ENCODE results near the gene MAPKAPK2. TPM values are rescaled to one million over a fixed set of nuclear protein-coding genes. Genes with fewer than 3 reads are reported as not detected.
"Not testable (repeated sequence)": the region's sequence is repeated elsewhere in the genome, so short reads cannot be mapped to it uniquely, and the experiment has no call there.

MAPKAPK2 gene
- total RNA-seq, 2 experiments from 2014 or later, result 157 to 166 TPM

- Mint-ChIP-seq H3K36me3 (ENCODE audit: low read depth) (no peaks in the 10 kb centered on the region), H3K9me3 (peaks cover 2% of the 10 kb centered on the region), H3K27me3 (no peaks in the 10 kb centered on the region), H3K4me1 (ENCODE audit: low read depth) (peaks cover 34% of the 10 kb centered on the region), H3K27ac (no peak overlapping the region), H3K4me3 (no peak overlapping the region)
- Histone ChIP-seq H3K4me3 (ENCODE audit: low read length) (peak overlapping the region; percentile 16), H3K36me3 (ENCODE audit: insufficient read depth, low read length) (no peaks in the 10 kb centered on the region), H3K27ac (ENCODE audit: low read depth in 1 of 2, low read length in 2 of 2) (peak overlapping the region in 1 of 2 donors; percentile 42), H3K27me3 (ENCODE audit: control insufficient read depth in 1 of 2, insufficient read depth in 2 of 2, low read length in 2 of 2) (no peaks in the 10 kb centered on the region), H3K9me3 (ENCODE audit: control insufficient read depth in 1 of 2, insufficient read depth in 1 of 2, low read length in 2 of 2) (no peaks in the 10 kb centered on the region), H3K4me1 (ENCODE audit: insufficient read depth, low read length) (peaks cover 17% of the 10 kb centered on the region)
- intact Hi-C loops (cut with DNase I, micrococcal nuclease), result loop anchor here in 1 of 2 experiments (1.0 kb wide), 3 partner anchors 9 to 46 kb away; no protein-coding TSS in a partner anchor
- ChIA-PET CTCF (interaction anchor here (1.0 to 1.4 kb wide), 2 partner anchors 23 to 155 kb away, joined by 4 to 5 read pairs; no protein-coding TSS in a partner anchor), POLR2A (interaction anchor here (0.7 to 7.2 kb wide), 11 partner anchors 8 to 51 kb away, joined by 3 to 53 read pairs (median 10); partner anchors contain the start of genes IL10 and IL19)
- ATAC-seq (ENCODE audit: poor library complexity) (peak; percentile 93), DNase-seq (peak in 9 of 14 experiments; percentile 26 to 86 (median 42))
- no peak for TF ChIP-seq CTCF (IDR thresholded peaks at IDR 0.05)
These were observed 73.0 kb downstream of the MAPKAPK2 start for GRCh38 chr1:206757524-206758266.

- ChIA-PET CTCF (interaction anchor here (0.8 to 2.7 kb wide), 2 partner anchors 14 to 26 kb away, joined by 3 to 9 read pairs; no protein-coding TSS in a partner anchor), POLR2A (interaction anchor here (1.1 to 7.2 kb wide), 5 partner anchors 9 to 161 kb away, joined by 3 to 53 read pairs (median 5); partner anchors contain the start of genes FCMR and IL19)
- intact Hi-C loops (cut with DNase I, micrococcal nuclease), result no loop called here
- DNase-seq, result no peak
- no peaks in the 10 kb centered on the region for H3K36me3 ChIP-seq (ENCODE audit: insufficient read depth, low read length)
- no peaks in the 10 kb centered on the region for H3K27me3 ChIP-seq (ENCODE audit: control insufficient read depth in 1 of 2, insufficient read depth in 2 of 2, low read length in 2 of 2)
- Mint-ChIP-seq H3K4me3 (no peak overlapping the region), H3K36me3 (ENCODE audit: low read depth) (no peaks in the 10 kb centered on the region), H3K9me3 (no peaks in the 10 kb centered on the region), H3K27me3 (no peaks in the 10 kb centered on the region), H3K27ac (no peak overlapping the region), H3K4me1 (ENCODE audit: low read depth) (peaks cover 36% of the 10 kb centered on the region)
- H3K4me1 ChIP-seq (ENCODE audit: insufficient read depth, low read length), result peaks cover 27% of the 10 kb centered on the region
- no peak for ATAC-seq (ENCODE audit: poor library complexity)
- no peak for TF ChIP-seq CTCF (IDR thresholded peaks at IDR 0.05)
- H3K4me3 ChIP-seq (ENCODE audit: low read length), result no peak overlapping the region
- no peak overlapping the region for H3K27ac ChIP-seq (ENCODE audit: low read depth in 1 of 2, low read length in 2 of 2)
- H3K9me3 ChIP-seq (ENCODE audit: control insufficient read depth in 1 of 2, insufficient read depth in 1 of 2, low read length in 2 of 2), result no peaks in the 10 kb centered on the region
These were observed 75.9 kb downstream of the MAPKAPK2 start for GRCh38 chr1:206760590-206760989.

- intact Hi-C loops (cut with DNase I, micrococcal nuclease), result no loop called here
- no peaks in the 10 kb centered on the region for H3K36me3 Mint-ChIP-seq (ENCODE audit: low read depth)
- Histone ChIP-seq H3K27ac (ENCODE audit: low read depth in 1 of 2, low read length in 2 of 2) (no peak overlapping the region), H3K36me3 (ENCODE audit: insufficient read depth, low read length) (no peaks in the 10 kb centered on the region), H3K4me3 (ENCODE audit: low read length) (no peak overlapping the region), H3K27me3 (ENCODE audit: control insufficient read depth in 1 of 2, insufficient read depth in 2 of 2, low read length in 2 of 2) (no peaks in the 10 kb centered on the region), H3K9me3 (ENCODE audit: control insufficient read depth in 1 of 2, insufficient read depth in 1 of 2, low read length in 2 of 2) (no peaks in the 10 kb centered on the region), H3K4me1 (ENCODE audit: insufficient read depth, low read length) (peaks cover 34% of the 10 kb centered on the region)
- DNase-seq, result no peak
- H3K4me1 Mint-ChIP-seq (ENCODE audit: low read depth), result peaks cover 39% of the 10 kb centered on the region
- TF ChIP-seq CTCF (IDR thresholded peaks at IDR 0.05), result no peak
- no peak for ATAC-seq (ENCODE audit: poor library complexity)
- no peak overlapping the region for H3K27ac Mint-ChIP-seq
- POLR2A ChIA-PET, result interaction anchor here (1.1 to 7.2 kb wide), 4 partner anchors 8 to 160 kb away, joined by 3 to 53 read pairs (median 7); partner anchors contain the start of genes FCMR and IL19
- CTCF ChIA-PET, result interaction anchor here (0.8 to 2.7 kb wide), 4 partner anchors 9 to 26 kb away, joined by 3 to 9 read pairs (median 3); partner anchors contain the start of gene IL19
- H3K9me3 Mint-ChIP-seq, result no peaks in the 10 kb centered on the region
- no peak overlapping the region for H3K4me3 Mint-ChIP-seq
- H3K27me3 Mint-ChIP-seq, result no peaks in the 10 kb centered on the region
These were observed 76.6 kb downstream of the MAPKAPK2 start for GRCh38 chr1:206761159-206761768.

- peaks cover 46% of the 10 kb centered on the region for H3K4me1 Mint-ChIP-seq (ENCODE audit: low read depth)
- H3K36me3 Mint-ChIP-seq (ENCODE audit: low read depth); intact Hi-C loops (cut with DNase I, micrococcal nuclease); H3K27me3 ChIP-seq (ENCODE audit: control insufficient read depth in 1 of 2, insufficient read depth in 2 of 2, low read length in 2 of 2); H3K27ac ChIP-seq (ENCODE audit: low read depth in 1 of 2, low read length in 2 of 2); ATAC-seq (ENCODE audit: poor library complexity); H3K9me3 Mint-ChIP-seq; DNase-seq; H3K36me3 ChIP-seq (ENCODE audit: insufficient read depth, low read length); H3K4me3 Mint-ChIP-seq; H3K27me3 Mint-ChIP-seq; H3K27ac Mint-ChIP-seq; POLR2A ChIA-PET; H3K4me3 ChIP-seq (ENCODE audit: low read length); H3K9me3 ChIP-seq (ENCODE audit: control insufficient read depth in 1 of 2, insufficient read depth in 1 of 2, low read length in 2 of 2): not testable (repeated sequence)
- CTCF ChIA-PET, result interaction anchor here (1.2 to 2.7 kb wide), 2 partner anchors 28 to 42 kb away, joined by 3 to 9 read pairs; no protein-coding TSS in a partner anchor
- H3K4me1 ChIP-seq (ENCODE audit: insufficient read depth, low read length), result peaks cover 47% of the 10 kb centered on the region
These were observed 78.1 kb downstream of the MAPKAPK2 start for GRCh38 chr1:206762741-206763364.

Measured in CD4-positive, alpha-beta T cell (primary cell).